NCI-H1105 (cell line): ENCODE measurements around the gene CD55.
"Not testable (repeated sequence)": the region's sequence is repeated elsewhere in the genome, so short reads cannot be mapped to it uniquely, and the experiment has no call there.

Source experiments
- DNase-seq: peaks from one replicate; lab custom pipeline; 2025; lab: John Stamatoyannopoulos, UW

The CD55 gene

DNA sequence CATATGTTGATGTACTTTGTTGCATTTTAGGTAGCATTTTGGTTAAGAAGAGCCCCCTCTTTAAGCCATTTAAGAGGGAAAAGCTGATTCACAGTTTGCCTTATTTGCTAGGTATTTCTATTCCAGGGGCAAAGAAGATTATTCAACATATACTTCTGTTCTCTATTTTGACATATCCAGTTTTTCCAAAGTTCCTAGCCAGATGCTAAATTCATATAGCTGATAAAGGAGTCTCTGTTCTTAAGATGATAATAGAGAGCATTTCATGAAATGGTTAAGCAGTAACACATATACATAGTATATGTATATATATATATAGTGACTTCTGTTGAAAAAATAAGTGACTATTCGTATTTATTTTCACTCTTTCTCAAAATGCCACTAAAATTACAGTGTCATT, 15.5 kb upstream of the CD55 start:
- no peak for DNase-seq

DNA sequence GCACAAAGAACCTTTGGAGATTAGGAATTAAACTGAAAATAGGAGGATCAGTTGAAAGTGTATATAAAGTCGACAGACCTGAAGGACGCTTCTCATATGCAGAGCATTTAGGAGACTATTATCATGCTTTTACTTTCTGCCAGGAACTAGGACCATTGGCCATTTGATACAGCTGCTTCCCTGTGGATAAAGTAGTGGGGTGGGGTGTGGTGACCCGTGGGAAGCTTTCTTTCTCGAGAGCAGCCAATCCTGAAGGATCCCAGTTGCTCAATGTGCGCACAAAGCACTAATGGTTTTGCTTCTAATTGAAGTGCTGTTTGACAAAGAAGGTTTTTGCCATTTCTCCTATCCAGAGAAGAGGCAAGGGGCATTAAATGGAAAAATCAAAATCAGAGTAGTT, 14.9 kb upstream of the CD55 start:
- no peak for DNase-seq

DNA sequence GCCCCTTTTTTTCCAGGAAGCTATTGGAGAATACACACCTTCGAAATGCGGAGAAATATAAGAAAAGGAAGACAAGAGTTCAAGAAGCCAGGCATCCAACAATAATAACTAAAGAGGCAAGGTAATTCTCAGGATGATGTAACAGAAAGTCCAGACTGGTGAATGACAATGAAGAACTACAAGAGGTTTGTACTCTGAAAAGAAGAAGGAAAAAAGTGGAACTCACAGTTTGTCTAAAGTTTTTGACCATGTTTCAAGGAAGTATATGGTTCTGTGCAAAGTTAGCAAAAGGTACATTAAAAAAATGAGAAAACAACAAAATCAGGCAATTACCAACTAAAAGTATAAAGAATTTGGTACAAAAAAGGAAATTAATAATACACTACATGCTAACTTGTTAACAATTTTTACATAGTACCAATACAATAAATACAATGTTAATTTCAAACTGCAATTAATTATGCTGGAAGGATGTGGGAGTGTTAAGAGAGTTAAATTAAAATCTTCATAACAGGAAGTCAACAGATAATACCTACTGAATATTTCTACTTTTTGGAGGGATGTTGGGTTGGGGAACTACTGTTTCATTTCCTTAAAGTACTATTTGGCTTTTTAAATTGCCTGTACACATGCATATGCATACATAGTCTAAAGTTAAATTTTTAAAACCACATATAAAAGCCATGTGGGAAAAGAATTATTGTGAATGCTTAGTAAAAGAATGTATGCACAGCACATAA, 12.9 kb upstream of the CD55 start:
- no peak for DNase-seq

DNA sequence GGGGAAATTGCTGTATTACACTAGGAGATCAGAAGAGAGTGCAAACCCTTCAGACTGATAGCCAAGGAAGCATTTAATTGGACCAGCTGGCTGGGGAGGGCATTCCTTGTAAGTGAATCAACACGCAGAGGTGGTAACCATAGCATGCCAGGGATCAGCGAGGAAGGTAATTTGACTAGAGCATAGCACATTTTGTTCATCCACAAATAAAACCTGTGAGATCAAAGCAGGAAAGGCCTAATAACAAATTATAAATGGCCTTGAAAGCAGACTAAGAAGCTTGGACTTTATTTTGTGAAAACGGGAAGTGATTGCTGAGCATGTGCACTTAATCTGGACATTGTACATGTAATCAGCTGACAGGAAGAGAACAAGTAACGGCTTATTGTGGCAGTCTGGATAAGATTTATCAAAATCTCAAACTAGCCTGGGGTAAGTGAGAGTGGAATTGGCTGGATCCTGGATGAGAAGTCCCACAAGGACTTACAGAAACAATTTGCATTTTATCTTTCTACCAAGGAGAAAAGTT, 11.7 kb upstream of the CD55 start:
- no peak for DNase-seq

DNA sequence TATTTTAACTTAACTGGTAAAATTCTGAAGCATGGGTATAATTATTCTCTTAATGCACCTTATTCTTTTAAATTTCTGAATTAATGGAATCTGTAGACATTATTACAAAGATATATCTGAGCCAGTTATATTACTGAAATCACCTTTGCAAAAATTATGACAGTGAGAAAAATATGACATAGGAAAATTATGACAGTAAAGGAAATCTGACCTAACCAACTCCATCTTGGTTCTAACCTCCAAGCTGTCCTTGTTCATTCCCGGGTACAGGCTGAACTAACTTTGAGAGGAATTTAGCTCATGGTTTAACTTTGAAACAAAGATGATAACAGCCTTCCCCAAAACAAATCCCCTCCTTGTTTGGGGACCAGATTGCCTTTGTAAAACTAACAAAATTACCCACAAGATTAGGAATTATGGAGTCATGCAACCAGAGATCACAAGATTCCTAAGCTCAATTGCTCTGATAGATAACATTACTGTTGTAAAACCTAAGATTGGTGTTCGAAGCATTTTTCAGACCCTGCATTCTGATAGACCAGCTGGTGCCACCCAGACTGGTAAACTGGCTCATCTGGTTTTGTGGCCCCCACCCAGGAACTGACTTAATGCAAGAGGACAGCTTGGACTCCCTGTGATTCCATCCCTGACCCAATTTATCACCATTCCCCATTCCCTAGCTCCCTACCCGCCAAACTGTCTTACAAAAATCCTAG, 9.4 kb upstream of the CD55 start:
- no peak for DNase-seq

DNA sequence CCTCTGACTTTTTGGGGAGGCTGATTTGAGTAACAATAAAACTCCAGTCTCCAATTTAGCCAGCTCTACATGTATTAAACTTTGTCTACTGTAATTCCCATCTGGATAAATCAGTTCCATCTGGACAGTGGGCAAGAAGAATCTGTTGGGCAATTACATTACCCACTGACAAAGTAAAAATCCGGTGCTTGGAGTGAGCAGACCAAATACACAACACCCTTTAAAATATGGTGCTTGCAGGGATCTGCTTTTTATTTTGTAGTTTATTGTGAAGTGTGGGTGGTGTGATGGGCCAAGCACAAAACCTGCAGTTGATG, 8.9 kb upstream of the CD55 start:
- DNase-seq: no peak

DNA sequence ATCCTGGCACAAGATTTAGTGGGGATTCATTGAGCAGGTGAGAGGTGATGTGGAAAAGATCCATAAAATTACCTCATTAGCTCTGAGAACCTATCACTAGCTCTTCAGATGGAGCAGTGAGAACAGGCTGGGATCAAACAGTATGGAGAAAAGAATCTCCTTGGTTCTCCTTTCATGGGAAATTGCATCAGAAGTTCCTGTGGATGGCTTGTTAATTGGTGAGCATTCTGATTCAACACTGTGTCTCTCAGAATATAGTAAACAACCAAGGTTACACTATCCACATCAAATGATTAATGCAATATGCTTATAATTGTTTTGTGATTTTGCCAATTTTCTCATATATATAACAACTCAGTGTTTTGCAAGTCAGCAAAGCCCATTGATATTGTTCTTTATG, 8.3 kb upstream of the CD55 start:
- DNase-seq: no peak

DNA sequence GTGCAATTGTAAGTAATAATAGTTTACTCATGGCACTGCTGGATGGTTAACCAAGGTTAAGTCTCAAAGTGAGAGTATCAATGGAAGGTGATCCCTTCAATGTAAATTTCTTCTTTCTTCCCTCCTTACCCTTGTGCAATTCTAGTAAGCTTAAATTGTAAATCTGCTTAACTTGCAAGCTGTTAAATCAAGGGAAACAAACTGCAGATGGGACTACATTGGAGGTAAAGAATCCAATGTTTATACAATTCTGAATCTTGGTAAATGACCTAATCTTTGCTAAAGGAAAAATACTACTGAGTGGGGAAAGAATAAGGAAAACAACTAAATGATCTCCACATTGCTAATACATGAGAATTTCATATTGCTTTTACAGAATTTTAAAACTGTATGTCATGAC, 6.7 kb upstream of the CD55 start:
- DNase-seq: no peak

DNA sequence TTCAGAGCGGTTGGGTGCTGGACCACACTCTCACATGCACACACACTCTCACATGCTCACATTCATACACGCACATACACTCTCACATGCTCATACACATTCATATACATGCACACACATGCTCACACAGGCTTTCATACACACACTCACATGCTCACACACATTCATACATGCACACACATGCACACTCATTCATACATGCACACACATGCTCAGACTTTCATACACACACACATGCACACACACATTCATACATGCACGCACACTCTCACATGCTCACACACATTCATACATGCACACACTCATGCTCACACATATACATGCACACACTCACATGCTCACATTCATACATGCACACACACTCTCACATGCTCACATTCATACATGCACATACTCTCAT, 6.0 kb upstream of the CD55 start:
- no peak for DNase-seq

DNA sequence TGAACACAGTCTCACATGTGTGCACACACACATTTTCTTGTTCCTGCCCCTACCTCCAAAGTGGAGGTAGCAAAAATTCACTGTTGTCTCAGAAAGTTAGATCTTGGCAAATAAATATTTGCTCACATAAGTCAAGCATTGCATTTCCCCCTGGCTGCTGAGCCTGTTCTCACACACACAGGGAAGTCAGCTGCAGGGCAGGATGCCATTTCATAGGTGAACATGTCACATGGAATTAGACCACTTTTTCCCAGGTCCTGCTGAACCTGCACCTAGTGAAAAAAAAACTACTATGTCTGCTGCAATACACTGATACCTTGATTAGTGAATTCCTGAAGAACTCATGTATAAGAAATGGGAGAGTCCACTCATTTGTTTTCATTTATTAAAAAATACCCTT, 5.3 kb upstream of the CD55 start:
- DNase-seq: no peak

DNA sequence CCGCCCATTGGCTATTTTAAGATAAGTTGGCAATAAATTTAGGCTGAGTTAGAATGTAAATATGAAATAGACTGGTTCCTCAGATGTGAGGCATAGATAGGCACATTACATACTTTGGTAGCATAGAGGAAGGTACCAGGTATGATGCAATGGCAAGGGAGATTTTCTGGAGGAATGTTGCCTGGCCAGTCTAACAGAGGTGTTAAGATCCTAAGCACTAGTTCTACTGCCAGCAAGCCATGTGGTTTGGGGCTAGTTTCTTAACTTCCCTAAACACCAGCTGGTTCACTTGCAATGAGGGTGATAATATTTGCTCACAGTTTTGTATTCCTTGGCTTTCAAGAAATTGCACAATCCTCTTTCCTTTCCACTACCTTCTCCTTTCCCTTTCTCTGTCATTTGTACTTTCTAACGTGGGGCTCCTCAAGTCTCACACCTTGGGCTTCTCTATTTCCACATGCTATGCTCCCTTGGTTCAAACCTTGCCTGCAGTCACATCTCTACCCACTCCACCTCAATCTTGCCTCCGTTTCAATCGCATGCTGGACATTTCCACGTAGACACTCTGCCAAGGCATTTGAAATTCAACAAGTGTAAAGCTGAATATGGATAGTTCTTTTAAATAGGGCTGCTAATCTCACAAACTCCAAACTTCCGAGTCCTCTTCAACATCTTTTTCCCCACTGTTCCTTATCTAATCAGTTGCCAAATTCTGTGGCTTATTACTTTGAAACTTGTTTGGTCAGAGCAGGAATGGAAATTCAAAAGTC, 4.7 kb upstream of the CD55 start:
- DNase-seq: no peak

DNA sequence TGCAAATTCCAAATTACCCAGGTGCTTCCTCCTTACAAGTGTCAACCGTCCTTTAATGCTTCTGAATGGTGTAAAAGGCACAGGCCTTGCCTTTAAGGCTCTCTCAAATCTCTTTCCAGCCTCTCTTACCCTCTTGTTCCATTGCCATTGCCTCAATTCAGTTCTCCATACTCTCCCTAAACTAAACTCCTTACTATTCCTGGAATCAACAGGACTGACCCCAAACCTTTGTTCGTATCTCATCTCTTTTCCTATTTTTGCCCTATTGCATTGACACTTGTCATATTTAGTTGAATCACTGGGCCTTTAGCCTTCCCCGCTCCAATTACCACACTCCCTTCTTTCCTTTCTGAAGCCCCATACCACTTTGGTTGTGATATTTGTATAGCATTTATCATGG, 3.9 kb upstream of the CD55 start:
- no peak for DNase-seq

DNA sequence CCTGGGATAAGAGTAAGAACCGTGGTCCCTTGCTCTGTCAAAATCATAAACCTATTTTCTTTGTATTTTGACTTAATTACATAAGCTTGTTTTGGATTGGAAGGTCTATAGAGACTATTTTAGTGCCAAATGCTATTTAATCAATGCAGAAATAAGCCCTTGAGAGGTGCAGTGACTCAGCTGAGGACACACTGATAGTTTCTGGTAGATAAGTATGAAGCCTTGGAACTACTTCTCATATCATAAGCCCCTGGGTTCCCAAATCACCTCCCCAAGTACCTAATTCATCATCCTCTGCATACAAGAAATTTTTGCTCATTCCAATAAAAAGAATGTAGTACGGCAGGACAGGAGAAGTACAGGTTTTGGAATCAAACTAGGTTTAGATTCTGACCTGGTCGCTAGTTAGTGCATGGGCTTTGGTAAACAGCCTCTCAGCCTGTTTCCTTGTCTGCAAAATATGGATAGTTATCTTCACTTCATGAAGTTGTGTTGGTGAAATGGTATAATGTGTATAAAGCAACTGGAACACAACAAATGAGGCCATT, 3.3 kb upstream of the CD55 start:
- no peak for DNase-seq

DNA sequence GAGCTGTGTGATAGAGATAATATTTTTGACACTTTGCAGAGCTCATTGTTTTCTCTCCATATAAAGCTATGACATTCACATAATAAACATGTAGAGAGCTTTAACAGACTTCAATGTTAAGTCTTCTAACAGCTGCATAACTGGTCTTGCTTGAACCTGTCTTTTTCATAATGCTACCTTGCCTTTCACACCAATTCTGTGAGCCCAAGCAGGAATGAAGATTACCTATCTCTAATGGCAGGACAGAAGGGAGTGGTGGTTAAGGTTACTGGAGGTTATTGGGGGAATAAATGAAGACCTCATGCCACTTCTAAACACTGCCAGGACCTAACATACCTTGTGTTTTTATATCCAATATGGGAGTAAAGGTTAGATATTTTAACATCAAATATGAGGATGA, 2.3 kb upstream of the CD55 start:
- no peak for DNase-seq

DNA sequence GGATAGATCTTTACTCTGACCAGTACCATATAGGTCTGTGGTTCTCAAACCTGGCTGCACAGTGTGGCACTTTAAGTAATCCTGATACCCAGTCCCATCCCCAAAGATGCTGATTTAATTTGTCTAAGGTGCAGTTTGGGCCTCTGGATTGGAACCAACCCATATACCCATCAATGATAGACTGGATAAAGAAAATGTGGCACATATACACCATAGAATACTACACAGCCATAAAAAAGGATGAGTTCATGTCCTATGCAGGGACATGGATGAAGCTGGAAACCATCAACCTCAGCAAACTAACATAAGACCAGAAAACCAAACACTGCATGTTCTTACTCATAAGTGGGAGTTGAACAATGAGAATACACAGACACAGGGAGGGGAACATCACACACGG, 1.4 kb upstream of the CD55 start:
- DNase-seq: not testable (repeated sequence)

DNA sequence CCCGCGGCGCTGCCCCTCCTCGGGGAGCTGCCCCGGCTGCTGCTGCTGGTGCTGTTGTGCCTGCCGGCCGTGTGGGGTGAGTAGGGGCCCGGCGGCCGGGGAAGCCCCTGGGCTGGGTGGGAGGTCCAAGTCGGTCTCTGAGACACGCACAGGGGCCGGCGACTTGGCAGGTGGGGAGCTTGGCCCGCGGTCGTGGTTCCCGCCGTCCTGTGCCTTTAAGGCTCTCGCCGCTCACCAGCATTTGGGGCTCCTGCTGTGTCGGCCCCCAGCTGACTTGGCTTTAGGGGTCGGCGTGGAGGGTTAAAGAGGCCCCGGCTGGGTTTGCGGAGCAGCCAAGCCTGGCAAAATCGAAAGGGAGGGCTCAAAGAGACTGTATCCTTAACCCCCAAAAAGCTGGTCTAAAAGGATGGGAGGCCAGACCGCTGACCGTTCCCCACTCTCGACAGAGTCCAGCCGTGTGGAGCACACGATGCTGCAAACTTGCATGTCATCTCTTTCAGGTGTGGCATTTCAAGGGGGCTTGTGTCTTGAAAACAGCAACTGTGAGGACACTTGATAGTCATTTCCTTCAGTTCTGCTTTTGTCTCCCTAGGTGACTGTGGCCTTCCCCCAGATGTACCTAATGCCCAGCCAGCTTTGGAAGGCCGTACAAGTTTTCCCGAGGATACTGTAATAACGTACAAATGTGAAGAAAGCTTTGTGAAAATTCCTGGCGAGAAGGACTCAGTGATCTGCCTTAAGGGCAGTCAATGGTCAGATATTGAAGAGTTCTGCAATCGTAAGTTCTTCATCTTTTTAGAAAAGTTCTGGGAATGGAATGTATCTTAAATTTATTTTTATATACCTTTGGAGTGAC, 540 bp downstream of the CD55 start:
- DNase-seq: peak; percentile 3

DNA sequence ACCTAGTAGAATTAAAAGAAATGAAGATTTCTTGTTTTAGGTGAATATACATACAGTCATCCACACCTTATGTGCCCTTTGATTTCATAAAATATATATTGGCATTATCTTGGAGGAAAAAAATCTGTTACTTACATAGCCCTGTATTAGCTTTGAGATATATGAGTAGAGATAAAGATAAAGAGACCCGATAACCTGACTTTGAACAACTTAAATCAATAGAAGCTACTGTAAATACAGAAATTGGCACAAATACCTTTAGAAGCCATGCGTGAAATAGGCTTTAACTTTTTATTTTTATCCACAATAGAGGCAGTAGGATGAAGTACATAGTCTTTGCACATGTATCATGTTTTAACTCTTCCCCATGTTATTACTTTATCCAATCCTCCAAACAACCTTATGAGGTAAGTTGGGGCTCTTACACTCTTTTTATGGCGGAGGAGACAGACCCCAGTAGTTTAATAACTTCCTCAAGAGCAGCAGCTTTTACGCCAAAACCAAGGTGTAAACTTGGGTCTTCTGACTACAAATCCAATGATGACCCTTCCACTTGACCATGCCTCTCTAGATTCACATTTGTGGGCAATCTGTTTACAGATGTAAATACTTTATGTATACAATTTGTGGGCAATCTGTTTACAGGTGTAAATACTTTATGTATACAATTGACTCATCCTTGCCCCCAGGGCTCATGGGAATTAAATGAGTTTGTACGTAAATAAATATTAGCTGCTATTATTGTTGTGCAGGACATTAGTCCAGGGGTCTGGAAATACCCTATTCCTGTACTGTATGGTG, 2.1 kb downstream of the CD55 start:
- DNase-seq: no peak

DNA sequence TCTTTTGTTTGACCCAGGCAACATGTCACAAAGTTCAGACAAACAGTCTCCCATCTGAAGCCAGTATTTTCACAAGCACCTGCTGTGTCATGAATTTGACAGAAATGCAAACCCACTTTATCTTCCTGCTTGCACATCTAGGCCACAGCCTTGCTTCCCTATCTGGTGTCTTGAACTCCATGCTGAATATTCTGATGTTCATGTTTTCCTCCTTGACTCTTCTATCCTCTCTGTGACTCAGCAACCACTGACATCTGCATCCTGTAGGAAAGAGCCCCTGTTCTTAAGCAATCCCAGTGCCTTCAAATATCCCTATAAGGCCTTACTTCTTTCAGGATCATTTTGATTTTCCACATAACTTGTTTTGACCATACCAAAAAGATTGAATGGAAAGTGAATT, 6.5 kb downstream of the CD55 start:
- no peak for DNase-seq

DNA sequence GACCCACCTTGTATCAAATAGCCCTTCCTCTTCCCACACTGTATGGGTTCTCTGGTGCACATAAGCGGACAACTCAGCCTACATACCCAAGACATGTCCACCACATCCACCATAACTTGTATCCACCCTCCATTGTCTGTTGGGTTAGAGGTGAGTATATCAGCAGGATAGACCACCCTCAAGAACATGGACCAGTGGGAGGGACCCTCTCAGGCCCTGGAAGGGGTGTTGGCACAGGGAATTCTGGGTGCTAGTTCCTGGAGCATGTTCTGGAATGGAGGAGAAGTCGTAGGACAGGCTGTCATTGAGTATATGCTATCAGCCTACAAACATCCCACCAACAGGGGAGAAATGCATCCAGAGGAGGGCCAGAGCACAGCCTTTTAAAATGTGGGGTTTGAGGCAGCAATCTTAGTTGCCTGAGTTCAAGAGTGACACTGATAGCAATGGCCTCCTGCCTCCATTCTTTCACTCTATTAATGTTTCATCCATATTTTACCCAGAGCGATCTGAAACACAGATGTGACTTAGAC, 7.5 kb downstream of the CD55 start:
- DNase-seq: no peak

DNA sequence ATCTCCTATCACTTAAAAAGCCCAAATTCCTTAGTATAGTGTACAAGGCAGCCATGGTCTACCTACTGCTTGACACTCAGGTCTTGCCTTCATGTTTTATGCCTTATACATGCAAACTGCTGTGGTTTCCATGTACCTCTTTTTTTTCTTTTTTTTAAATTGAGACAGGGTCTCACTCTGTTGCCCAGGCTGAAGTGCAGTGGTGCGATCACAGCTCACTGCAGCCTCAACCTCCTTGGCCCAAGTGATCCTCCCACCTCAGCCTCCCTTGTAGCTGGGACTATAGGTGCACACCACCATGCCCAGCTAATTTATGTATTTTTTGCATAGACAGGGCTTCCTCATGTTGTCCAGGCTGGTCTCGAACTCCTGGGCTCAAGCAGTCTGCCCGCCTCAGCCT, 8.0 kb downstream of the CD55 start:
- DNase-seq: no peak
